WTC11 (cell line): ENCODE results near the gene RAPGEF2.

Experiments used
- AFF4 ChIP-seq: sonication (generic); formaldehyde crosslinking; IDR thresholded peaks from 2 replicates; pipeline ENCODE4 v1.8.1; 2023; ENCODE audit warnings: mild to moderate bottlenecking, missing genetic modification reagents, borderline replicate concordance
- ATF2 ChIP-seq: sonication (generic); formaldehyde crosslinking; IDR thresholded peaks from 2 replicates; pipeline ENCODE4 v1.8.1; 2022; ENCODE audit warnings: low read depth, missing genetic modification reagents, borderline replicate concordance
- CTCF ChIP-seq: fragments of 200-600 bp; IDR thresholded peaks from 2 replicates; pipeline ENCODE4 v1.8.0; 2022; ENCODE audit warnings: antibody characterized with exemption
- IRF1 ChIP-seq: sonication (generic); formaldehyde crosslinking; IDR thresholded peaks from 2 replicates; pipeline ENCODE4 v1.8.0; 2023; ENCODE audit warnings: missing genetic modification reagents
- MAX ChIP-seq: sonication (generic); formaldehyde crosslinking; IDR thresholded peaks from 2 replicates; pipeline ENCODE4 v1.8.0; 2022; ENCODE audit warnings: mild to moderate bottlenecking, missing genetic modification reagents
- NR2C2 ChIP-seq: sonication (generic); formaldehyde crosslinking; IDR thresholded peaks from 2 replicates; pipeline ENCODE4 v1.8.0; 2022; ENCODE audit warnings: mild to moderate bottlenecking, missing genetic modification reagents
- RORB ChIP-seq: fragments of 250-450 bp; sonication (Bioruptor Pico); IDR thresholded peaks from 2 replicates; pipeline ENCODE4 v1.9.0; 2021; ENCODE audit warnings: mild to moderate bottlenecking
- TEAD1 ChIP-seq: sonication (generic); formaldehyde crosslinking; IDR thresholded peaks from 2 replicates; pipeline ENCODE4 v1.8.0; 2022; ENCODE audit warnings: mild to moderate bottlenecking, missing genetic modification reagents
- USF2 ChIP-seq: sonication (generic); formaldehyde crosslinking; IDR thresholded peaks from 2 replicates; pipeline ENCODE4 v1.8.1; 2023; ENCODE audit warnings: mild to moderate bottlenecking, missing genetic modification reagents, moderate library complexity
- ZBTB21 ChIP-seq: sonication (generic); formaldehyde crosslinking; IDR thresholded peaks from 2 replicates; pipeline ENCODE4 v1.8.1; 2023; ENCODE audit warnings: mild to moderate bottlenecking, missing genetic modification reagents, borderline replicate concordance
- ZNF512 ChIP-seq: sonication (generic); formaldehyde crosslinking; IDR thresholded peaks from 2 replicates; pipeline ENCODE4 v1.8.1; 2022; ENCODE audit warnings: missing genetic modification reagents, borderline replicate concordance

- TF ChIP-seq CTCF = no peak
- no peak for TF ChIP-seq MAX
- TF ChIP-seq NR2C2 (CRISPR knock-in tag) = no peak
- no peak for TF ChIP-seq ZBTB21 (CRISPR knock-in tag)
- TF ChIP-seq USF2 = no peak
- no peak for TF ChIP-seq ZNF512 (CRISPR knock-in tag)
- no peak for TF ChIP-seq ATF2 (CRISPR knock-in tag)
- TF ChIP-seq RORB (CRISPR knock-in tag) = no peak
- TF ChIP-seq AFF4 (CRISPR knock-in tag) = no peak
- TF ChIP-seq TEAD1 = no peak
- TF ChIP-seq IRF1 = no peak
Measured at GRCh38 chr4:159107203-159107925, 4.5 kb downstream of the RAPGEF2 start.
